ENCODE measurements around the gene LMTK3.

DNA sequence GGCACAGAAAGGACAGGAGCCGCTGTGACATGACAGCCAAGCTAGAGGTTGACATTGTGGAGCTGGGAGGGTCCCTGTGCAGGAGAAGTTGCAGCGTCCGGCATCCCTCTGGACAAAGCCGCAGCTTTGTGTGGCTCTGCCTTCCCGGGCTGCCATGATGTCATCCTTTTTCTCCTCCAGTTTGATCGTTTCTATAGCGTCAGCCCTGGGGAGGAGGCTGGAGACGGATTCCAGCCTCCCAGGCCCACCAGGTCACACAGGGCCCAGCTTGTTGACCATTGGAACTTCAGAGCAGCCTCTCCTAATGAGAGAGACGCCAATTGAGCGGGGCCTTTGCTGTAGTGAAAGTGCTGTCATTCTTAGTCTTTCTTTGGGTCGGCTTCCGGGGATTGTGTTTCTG, 60.0 kb downstream of the LMTK3 start:
- TF ChIP-seq CTCF (IDR thresholded peaks at IDR 0.05) (no peak), POLR2A (IDR thresholded peaks at IDR 0.05) (no peak)

All from body of pancreas (tissue), 4 donors.